Neutrophil (primary cell): ENCODE data around the gene PRCC.
"Not testable (repeated sequence)": the region's sequence is repeated elsewhere in the genome, so short reads cannot be mapped to it uniquely, and the experiment has no call there.

Experiments used
- H3K27ac ChIP-seq: fragments of 200-600 bp; sonication (generic); 2 replicates; pipeline ENCODE4 v1.5.1; 2016; ENCODE audit warnings: mild to moderate bottlenecking, moderate library complexity
- H3K27me3 ChIP-seq: fragments of 200-600 bp; sonication (generic); 2 replicates; pipeline ENCODE4 v1.6.0; 2016; ENCODE audit warnings: mild to moderate bottlenecking
- H3K36me3 ChIP-seq: fragments of 200-600 bp; sonication (generic); 2 replicates; pipeline ENCODE4 v1.5.1; 2017
- H3K4me1 ChIP-seq, 2 experiments: fragments of 200-600 bp in 1 of 2; sonication (generic) in 1 of 2; 1 replicate in 1 of 2; 2 replicates in 1 of 2; pipeline versions ENCODE4 v1.5.1 to v1.6.1; 2013 to 2016; ENCODE audit warnings: low read depth in 1 of 2, low read length in 1 of 2, mild to moderate bottlenecking in 1 of 2, moderate library complexity in 1 of 2; ENCODE audit not compliant: control insufficient read depth in 1 of 2, insufficient read depth in 1 of 2
- H3K4me3 ChIP-seq, 2 experiments: fragments of 200-600 bp in 1 of 2; sonication (generic) in 1 of 2; 1 replicate in 1 of 2; 2 replicates in 1 of 2; pipeline ENCODE4 v1.5.1; 2013 to 2016; ENCODE audit warnings: low read depth in 1 of 2, low read length in 1 of 2, mild to moderate bottlenecking in 1 of 2, moderate library complexity in 1 of 2
- H3K9me3 ChIP-seq: fragments of 200-600 bp; sonication (generic); 2 replicates; pipeline ENCODE4 v1.5.1; 2016
- TF ChIP-seq, protein P1 (sequence below): fragments of 200-600 bp; sonication (generic); IDR thresholded peaks from 2 replicates; pipeline ENCODE4 v1.5.1; 2016; ENCODE audit warnings: antibody characterized with exemption

The PRCC gene

DNA sequence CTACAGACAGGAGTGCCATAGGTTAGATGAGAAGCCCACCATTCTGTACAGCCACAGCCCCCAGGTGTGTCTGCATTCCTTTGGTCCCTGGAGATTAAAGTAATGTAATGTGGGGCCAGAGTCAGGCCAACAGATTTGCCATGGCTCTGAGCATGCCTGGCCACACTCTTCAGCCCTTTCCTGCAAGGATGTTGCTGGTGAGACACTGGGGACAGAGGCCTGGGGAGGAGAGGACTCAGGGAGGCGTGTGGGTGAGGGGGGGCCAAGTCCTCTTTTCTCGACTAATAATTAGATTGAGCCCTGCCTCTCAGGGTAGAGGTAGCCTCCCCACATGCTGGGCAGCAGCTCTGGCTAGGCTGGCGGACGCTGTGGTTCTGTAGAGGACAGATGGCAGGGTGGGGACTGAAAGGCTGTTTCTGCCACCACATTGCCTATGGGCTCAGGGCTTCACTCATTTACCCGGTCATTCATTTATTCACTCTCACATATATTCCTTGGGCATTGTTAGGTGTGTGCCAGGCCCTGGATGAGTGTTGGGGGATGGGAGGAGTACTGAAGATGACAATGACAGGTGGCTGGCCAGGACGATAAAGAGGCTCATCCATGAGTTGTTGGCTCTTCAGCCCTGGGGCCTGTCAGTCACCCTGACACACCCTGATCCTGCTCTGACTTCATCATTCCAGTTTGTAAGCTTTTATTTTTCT is 7.1 kb upstream of the PRCC start:
- H3K27me3 ChIP-seq: no peaks in the 10 kb centered on the region
- H3K27ac ChIP-seq: no peak overlapping the region
- TF ChIP-seq, protein P1, sequence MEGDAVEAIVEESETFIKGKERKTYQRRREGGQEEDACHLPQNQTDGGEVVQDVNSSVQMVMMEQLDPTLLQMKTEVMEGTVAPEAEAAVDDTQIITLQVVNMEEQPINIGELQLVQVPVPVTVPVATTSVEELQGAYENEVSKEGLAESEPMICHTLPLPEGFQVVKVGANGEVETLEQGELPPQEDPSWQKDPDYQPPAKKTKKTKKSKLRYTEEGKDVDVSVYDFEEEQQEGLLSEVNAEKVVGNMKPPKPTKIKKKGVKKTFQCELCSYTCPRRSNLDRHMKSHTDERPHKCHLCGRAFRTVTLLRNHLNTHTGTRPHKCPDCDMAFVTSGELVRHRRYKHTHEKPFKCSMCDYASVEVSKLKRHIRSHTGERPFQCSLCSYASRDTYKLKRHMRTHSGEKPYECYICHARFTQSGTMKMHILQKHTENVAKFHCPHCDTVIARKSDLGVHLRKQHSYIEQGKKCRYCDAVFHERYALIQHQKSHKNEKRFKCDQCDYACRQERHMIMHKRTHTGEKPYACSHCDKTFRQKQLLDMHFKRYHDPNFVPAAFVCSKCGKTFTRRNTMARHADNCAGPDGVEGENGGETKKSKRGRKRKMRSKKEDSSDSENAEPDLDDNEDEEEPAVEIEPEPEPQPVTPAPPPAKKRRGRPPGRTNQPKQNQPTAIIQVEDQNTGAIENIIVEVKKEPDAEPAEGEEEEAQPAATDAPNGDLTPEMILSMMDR: no peak
- no peak overlapping the region for H3K4me3 ChIP-seq
- no peaks in the 10 kb centered on the region for H3K9me3 ChIP-seq
- H3K36me3 ChIP-seq: no peaks in the 10 kb centered on the region
- no peaks in the 10 kb centered on the region for H3K4me1 ChIP-seq

DNA sequence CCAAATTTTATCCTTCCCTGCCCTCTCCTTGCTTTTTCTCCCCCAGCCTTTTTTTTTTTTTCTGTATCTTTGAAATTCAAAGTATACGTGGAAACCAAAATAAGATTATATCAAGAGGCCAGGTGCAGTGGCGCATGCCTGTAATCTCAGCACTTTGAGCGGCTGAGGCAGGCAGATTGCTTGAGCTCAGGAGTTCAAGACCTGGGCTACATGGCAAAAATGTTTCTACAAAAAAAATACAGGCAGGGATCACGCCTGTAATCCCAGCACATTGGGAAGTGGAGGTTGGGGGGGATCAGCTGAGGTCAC is 6.6 kb upstream of the PRCC start:
- Histone ChIP-seq H3K9me3 (no peaks in the 10 kb centered on the region), H3K4me1 (peaks cover 4% of the 10 kb centered on the region in 2 experiments), H3K27ac (no peak overlapping the region), H3K36me3 (no peaks in the 10 kb centered on the region), H3K27me3 (no peaks in the 10 kb centered on the region), H3K4me3 (no peak overlapping the region)
- TF ChIP-seq, protein P1: no peak

- H3K4me3 ChIP-seq, H3K27me3 ChIP-seq, H3K36me3 ChIP-seq, H3K9me3 ChIP-seq: not testable (repeated sequence)
- Histone ChIP-seq H3K27ac (peak overlapping the region; percentile 92), H3K4me1 (peaks cover 33% of the 10 kb centered on the region in 2 experiments)
Measured at GRCh38 chr1:156765136-156765535, 2.2 kb upstream of the PRCC start.

DNA sequence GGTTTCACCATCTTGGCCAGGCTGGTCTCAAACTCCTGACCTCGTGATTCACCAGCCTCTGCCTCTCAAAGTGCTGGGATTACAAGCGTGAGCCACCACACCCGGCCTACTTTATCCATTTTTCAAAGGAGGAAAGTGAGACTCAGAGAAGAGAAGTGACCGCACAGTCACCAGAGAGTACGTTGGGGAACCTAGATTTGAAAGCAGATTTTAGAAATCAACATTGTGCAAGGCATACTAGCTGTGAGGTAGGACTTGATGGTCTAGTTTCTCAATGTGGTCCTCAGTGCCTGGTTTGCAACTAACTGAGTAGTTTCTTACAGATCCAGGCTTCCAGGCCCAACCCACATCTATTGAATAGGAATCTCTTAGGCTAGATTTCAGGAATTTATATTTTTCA is 1.7 kb upstream of the PRCC start:
- Histone ChIP-seq H3K27ac (peak overlapping the region; percentile 92), H3K27me3 (no peaks in the 10 kb centered on the region)
- TF ChIP-seq, protein P1: no peak

GRCh38 chr1:156766298-156767100 is 836 bp upstream of the PRCC start:
- Histone ChIP-seq H3K27ac (peak overlapping the region; percentile 92), H3K27me3 (no peaks in the 10 kb centered on the region), H3K4me1 (peaks cover 33% of the 10 kb centered on the region in 2 experiments), H3K36me3 (no peaks in the 10 kb centered on the region), H3K4me3 (peak overlapping the region; percentile 84 to 89), H3K9me3 (no peaks in the 10 kb centered on the region)
- TF ChIP-seq, protein P1: no peak

More for the DNA sequence above, 1.7 kb upstream of the PRCC start:
- no peaks in the 10 kb centered on the region for H3K36me3 ChIP-seq
- no peaks in the 10 kb centered on the region for H3K9me3 ChIP-seq
- H3K4me1 ChIP-seq: peaks cover 33% of the 10 kb centered on the region in 2 experiments
- H3K4me3 ChIP-seq: peak overlapping the region in 1 of 2 experiments; percentile 9
